SK-N-SH treated with all-trans-retinoic acid at 6 μM for 48 hours (cell line): Measurements from ENCODE around the gene POLDIP3.

Experiments used
- ATAC-seq: fragments of 200-7000 bp; cut with Tn5 transposase; 3 replicates; pipeline ENCODE4 v1.9.1; 2020; ENCODE audit warnings: mild to moderate bottlenecking, moderate library complexity
- ARNTL ChIP-seq: fragments of 450-650 bp; formaldehyde crosslinking; IDR thresholded peaks from 2 replicates; pipeline ENCODE4 v1.5.0; 2020; ENCODE audit warnings: low read depth, mild to moderate bottlenecking, moderate library complexity, borderline replicate concordance
- BACH2 ChIP-seq: fragments of 250-450 bp; sonication (Bioruptor Pico); IDR thresholded peaks from 2 replicates; pipeline ENCODE4 v1.9.0; 2021; ENCODE audit warnings: mild to moderate bottlenecking, borderline replicate concordance
- CREB5 ChIP-seq: fragments of 250-450 bp; sonication (Bioruptor Pico); IDR thresholded peaks from 2 replicates; pipeline ENCODE4 v1.5.1; 2020; ENCODE audit warnings: low read depth, mild to moderate bottlenecking, moderate library complexity
- CSDC2 ChIP-seq: fragments of 250-450 bp; sonication (Bioruptor Pico); IDR thresholded peaks from 2 replicates; pipeline ENCODE4 v1.5.0; 2020; ENCODE audit warnings: mild to moderate bottlenecking, moderate library complexity
- CSRNP3 ChIP-seq: fragments of 250-450 bp; sonication (Bioruptor Pico); IDR thresholded peaks from 2 replicates; pipeline ENCODE4 v1.5.1; 2021; ENCODE audit warnings: mild to moderate bottlenecking, moderate library complexity
- ESRRG ChIP-seq: fragments of 250-450 bp; sonication (Bioruptor Pico); IDR thresholded peaks from 2 replicates; pipeline ENCODE4 v1.6.1; 2021; ENCODE audit warnings: mild to moderate bottlenecking
- GLIS3 ChIP-seq: fragments of 250-450 bp; sonication (Bioruptor Pico); IDR thresholded peaks from 2 replicates; pipeline ENCODE4 v1.5.0; 2020; ENCODE audit warnings: mild to moderate bottlenecking, moderate library complexity
- ISL1 ChIP-seq: fragments of 250-450 bp; sonication (Bioruptor Pico); IDR thresholded peaks from 2 replicates; pipeline ENCODE4 v2.1.2; 2022; ENCODE audit warnings: mild to moderate bottlenecking, moderate library complexity
- OSR1 ChIP-seq: fragments of 250-450 bp; sonication (Bioruptor Pico); IDR thresholded peaks from 2 replicates; pipeline ENCODE4 v1.8.0; 2022; ENCODE audit warnings: moderate library complexity, mild to moderate bottlenecking, inconsistent platforms
- PATZ1 ChIP-seq: fragments of 250-450 bp; sonication (Bioruptor Pico); IDR thresholded peaks from 2 replicates; pipeline ENCODE4 v1.8.0; 2020; ENCODE audit warnings: mild to moderate bottlenecking, moderate library complexity, borderline replicate concordance
- POU6F1 ChIP-seq: fragments of 250-450 bp; sonication (Bioruptor Pico); IDR thresholded peaks from 2 replicates; pipeline ENCODE4 v1.8.0; 2021; ENCODE audit warnings: low read depth, mild to moderate bottlenecking, moderate library complexity, borderline replicate concordance
- PPARA ChIP-seq: fragments of 250-450 bp; sonication (Bioruptor Pico); IDR thresholded peaks from 2 replicates; pipeline ENCODE4 v1.5.0; 2020; ENCODE audit warnings: mild to moderate bottlenecking, borderline replicate concordance
- RARB ChIP-seq: fragments of 250-450 bp; sonication (Bioruptor Pico); IDR thresholded peaks from 2 replicates; pipeline ENCODE4 v1.8.0; 2021; ENCODE audit warnings: mild to moderate bottlenecking, moderate library complexity
- TCF4 ChIP-seq: fragments of 250-450 bp; sonication (Bioruptor Pico); IDR thresholded peaks from 2 replicates; pipeline ENCODE4 v1.8.0; 2021; ENCODE audit warnings: mild to moderate bottlenecking, moderate library complexity, borderline replicate concordance
- TOX ChIP-seq: fragments of 250-450 bp; sonication (Bioruptor Pico); IDR thresholded peaks from 2 replicates; pipeline ENCODE4 v1.8.0; 2021; ENCODE audit warnings: mild to moderate bottlenecking, moderate library complexity, borderline replicate concordance
- TSHZ2 ChIP-seq: fragments of 250-450 bp; sonication (Bioruptor Pico); IDR thresholded peaks from 2 replicates; pipeline ENCODE4 v1.5.0; 2020; ENCODE audit warnings: mild to moderate bottlenecking, moderate library complexity
- ZC3H10 ChIP-seq: fragments of 250-450 bp; sonication (Bioruptor Pico); IDR thresholded peaks from 2 replicates; pipeline ENCODE4 v1.5.1; 2021; ENCODE audit warnings: mild to moderate bottlenecking, moderate library complexity
- ZFP3 ChIP-seq: fragments of 250-450 bp; sonication (Bioruptor Pico); IDR thresholded peaks from 2 replicates; pipeline ENCODE4 v1.5.0; 2020; ENCODE audit warnings: mild to moderate bottlenecking, moderate library complexity
- ZFP30 ChIP-seq: fragments of 450-650 bp; formaldehyde crosslinking; IDR thresholded peaks from 2 replicates; pipeline ENCODE4 v1.5.0; 2022; ENCODE audit warnings: mild to moderate bottlenecking, moderate library complexity
- ZNF565 ChIP-seq: fragments of 450-650 bp; formaldehyde crosslinking; conservative IDR thresholded peaks from 2 replicates; pipeline ENCODE4 v1.5.0; 2020; ENCODE audit warnings: low read depth, mild to moderate bottlenecking, moderate library complexity
- ZNF70 ChIP-seq: fragments of 450-650 bp; formaldehyde crosslinking; IDR thresholded peaks from 2 replicates; pipeline ENCODE4 v1.5.0; 2020; ENCODE audit warnings: mild to moderate bottlenecking, moderate library complexity
- ZNF8 ChIP-seq: fragments of 450-650 bp; formaldehyde crosslinking; IDR thresholded peaks from 2 replicates; pipeline ENCODE4 v1.5.0; 2020; ENCODE audit warnings: mild to moderate bottlenecking, moderate library complexity

The POLDIP3 gene

GRCh38 chr22:42624551-42625106, 9.9 kb upstream of the POLDIP3 start (continued):
- TF ChIP-seq PATZ1 (CRISPR knock-in tag), result no peak
- no peak for TF ChIP-seq ESRRG (CRISPR knock-in tag)

- TF ChIP-seq ZNF8 (CRISPR knock-in tag) (no peak), ISL1 (CRISPR knock-in tag) (no peak), TOX (CRISPR knock-in tag) (no peak), OSR1 (CRISPR knock-in tag) (no peak), ZNF565 (CRISPR knock-in tag) (no peak), POU6F1 (CRISPR knock-in tag) (no peak), CSRNP3 (CRISPR knock-in tag) (no peak)
- ATAC-seq, result no peak
Observed at GRCh38 chr22:42623756-42624441, 9.2 kb upstream of the POLDIP3 start.

- TF ChIP-seq ZNF70 (CRISPR knock-in tag), result no peak
- no peak for TF ChIP-seq ZC3H10 (CRISPR knock-in tag)
- no peak for TF ChIP-seq TSHZ2
- no peak for TF ChIP-seq ZFP3
- TF ChIP-seq POU6F1 (CRISPR knock-in tag), result no peak
- no peak for TF ChIP-seq GLIS3 (CRISPR knock-in tag)
- TF ChIP-seq ARNTL (CRISPR knock-in tag), result no peak
- no peak for TF ChIP-seq ISL1 (CRISPR knock-in tag)
- no peak for TF ChIP-seq OSR1 (CRISPR knock-in tag)
- no peak for TF ChIP-seq PATZ1 (CRISPR knock-in tag)
- no peak for TF ChIP-seq RARB (CRISPR knock-in tag)
- no peak for TF ChIP-seq ZNF565 (CRISPR knock-in tag)
- no peak for TF ChIP-seq ZNF8 (CRISPR knock-in tag)
- TF ChIP-seq CSRNP3 (CRISPR knock-in tag), result no peak
- TF ChIP-seq TCF4 (CRISPR knock-in tag), result no peak
- TF ChIP-seq PPARA (CRISPR knock-in tag), result no peak
- TF ChIP-seq ZFP30 (CRISPR knock-in tag), result no peak
- TF ChIP-seq BACH2 (CRISPR knock-in tag), result no peak
- no peak for TF ChIP-seq CSDC2
- no peak for TF ChIP-seq CREB5 (CRISPR knock-in tag)
- no peak for ATAC-seq
Observed at GRCh38 chr22:42623301-42623751, 8.6 kb upstream of the POLDIP3 start.
